ENCODE measurements around the gene KIRREL3.

The KIRREL3 gene

GRCh38 chr11:126739499-126740145, 260.9 kb downstream of the KIRREL3 start:
- DNase-seq (ENCODE audit: low read depth in 2 of 2): no peak

DNA sequence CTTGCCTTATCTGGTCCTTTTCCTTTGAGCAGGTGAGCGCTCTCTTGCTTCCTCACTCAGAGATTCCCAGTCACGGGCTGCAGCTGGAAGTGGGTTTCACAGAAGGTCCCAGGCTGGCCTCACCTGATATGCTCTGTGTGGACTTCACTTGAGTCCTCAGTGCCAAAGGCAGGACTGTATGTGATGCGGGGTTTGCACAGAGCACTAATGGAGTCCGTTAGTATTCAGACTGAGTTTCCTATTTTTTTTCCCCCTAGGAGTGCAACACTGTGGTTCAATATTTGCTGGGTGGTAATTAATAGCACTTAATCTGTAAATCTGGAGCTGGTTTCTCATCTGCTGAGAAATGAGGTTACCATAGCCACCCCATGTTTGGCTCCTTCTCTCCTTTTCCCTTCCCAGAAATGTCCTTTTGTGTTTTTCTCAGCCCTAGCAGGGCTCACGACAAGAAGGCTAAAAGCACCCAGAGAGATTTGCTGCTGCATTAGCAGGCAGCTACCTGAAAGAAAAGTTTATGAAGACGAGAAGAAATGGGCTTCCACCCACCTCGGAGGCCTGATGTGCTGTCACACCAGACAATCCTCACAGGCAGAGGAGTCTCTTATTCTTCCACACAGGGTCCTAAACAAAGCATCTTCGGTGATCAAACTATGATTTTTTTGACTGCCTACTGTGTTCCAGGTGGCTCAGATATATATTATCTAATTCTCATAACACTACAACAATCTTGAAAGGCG, 262.1 kb downstream of the KIRREL3 start:
- DNase-seq (ENCODE audit: low read depth in 2 of 2): no peak

DNA sequence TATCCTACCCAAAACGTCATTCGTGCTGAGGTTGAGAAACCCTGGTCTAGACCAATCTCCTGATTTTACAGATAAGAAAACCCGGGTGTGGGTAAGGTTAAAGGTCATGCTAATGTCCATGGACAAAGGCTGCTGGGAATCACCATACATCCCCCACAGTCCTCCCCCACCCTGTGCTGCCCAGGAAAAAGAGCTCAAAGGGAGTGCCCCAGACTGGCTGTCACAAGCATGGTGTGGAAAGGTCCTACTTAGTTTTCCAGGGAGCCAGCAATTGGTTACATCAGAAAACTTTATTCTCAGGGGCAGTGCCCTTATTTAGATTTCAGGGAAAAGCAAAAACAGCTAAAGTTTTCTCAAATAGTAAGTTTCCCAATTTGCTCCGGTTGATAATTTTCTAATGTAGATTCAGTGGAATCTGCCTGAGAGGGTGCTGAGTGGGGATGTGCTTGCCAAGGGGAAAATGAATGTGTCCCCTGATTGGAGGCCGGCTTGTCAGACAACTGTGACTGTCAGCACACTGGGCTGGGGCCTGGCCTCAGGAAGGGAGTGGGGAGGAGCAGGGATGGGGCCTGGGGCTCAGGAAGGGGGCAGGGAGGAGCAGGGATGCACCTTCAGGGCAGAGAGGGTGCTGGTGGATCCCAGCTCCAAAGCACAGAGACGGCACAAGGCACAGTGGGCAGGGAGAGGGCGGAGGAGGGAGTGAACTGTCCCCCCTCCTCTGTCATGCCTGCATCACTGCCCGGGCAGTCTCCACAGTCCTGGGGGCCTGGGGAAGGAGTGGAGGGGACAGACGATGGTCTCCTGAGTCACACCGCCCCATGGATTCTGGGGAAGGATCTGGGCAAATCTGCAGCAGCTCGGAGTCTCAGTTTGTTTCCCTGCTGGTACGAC, 263.6 kb downstream of the KIRREL3 start:
- DNase-seq (ENCODE audit: low read depth in 2 of 2): no peak

GRCh38 chr11:126734752-126735151, 265.8 kb downstream of the KIRREL3 start:
- DNase-seq (ENCODE audit: low read depth in 2 of 2): no peak

DNA sequence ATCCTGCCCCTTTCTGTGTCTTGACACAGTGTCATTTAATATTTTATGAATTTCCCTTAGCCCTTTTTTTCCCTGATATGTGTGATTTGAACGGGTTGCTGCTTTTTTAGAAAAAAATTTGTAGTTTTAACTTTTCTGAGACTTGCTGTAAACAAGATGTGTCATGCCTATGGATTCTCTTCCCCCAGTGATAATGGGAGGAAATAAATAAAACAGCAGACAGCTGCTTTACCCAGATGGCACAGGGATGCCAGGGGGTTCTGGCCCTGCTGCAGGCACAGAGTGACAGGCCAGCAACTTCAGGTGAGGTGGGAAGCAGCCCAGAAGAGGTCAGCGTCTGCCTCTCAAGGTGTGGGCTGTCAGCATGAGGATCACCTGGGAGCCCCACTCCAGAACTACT, 266.9 kb downstream of the KIRREL3 start:
- DNase-seq (ENCODE audit: low read depth in 2 of 2): no peak

- no peak for DNase-seq (ENCODE audit: low read depth in 2 of 2)
Observed at GRCh38 chr11:126732981-126733380, 267.6 kb downstream of the KIRREL3 start.

- DNase-seq (ENCODE audit: low read depth in 2 of 2): no peak
Observed at GRCh38 chr11:126731576-126732142, 268.9 kb downstream of the KIRREL3 start.

GRCh38 chr11:126727381-126727780, 273.2 kb downstream of the KIRREL3 start:
- DNase-seq (ENCODE audit: low read depth in 2 of 2): no peak

DNA sequence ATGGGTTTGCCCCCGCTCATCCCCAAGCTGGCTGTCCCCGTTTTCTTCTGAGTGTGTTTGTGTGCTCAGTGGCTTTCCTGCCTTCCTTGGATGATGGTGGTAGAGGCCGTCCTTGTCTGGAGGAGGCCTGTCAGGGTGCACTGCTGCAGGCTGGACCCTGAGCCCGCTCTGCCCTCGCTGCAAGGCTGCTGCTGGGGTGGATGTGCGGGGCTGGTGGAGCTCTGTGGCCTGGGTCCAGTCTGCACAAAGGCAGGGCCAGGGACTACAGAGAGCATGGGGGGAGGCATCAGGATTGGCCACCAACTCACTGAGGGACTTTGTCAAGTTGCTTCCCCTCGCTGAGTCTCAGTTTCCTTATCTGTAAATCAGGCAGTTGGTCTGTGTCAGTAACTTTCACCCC, 275.0 kb downstream of the KIRREL3 start:
- no peak for DNase-seq (ENCODE audit: low read depth in 2 of 2)

DNA sequence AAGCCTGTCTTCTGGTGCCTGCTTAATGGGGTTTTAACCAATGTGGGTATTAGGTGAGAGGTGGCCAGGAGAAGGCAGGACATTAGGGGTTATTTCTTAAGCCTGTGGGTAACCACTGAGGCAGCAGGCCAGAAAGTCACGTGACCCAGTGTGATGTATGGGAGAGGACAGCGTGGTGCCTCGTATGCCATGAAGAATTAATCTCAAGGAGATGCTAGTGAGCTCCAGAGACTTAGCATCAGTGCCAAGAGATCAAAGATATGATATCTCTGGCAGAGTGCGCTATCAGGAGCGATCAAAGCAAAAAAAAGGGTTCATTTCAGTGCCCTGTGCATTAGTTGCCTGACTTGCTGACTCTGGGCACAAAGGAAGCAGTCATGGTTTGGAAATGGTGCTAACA, 275.5 kb downstream of the KIRREL3 start:
- DNase-seq (ENCODE audit: low read depth in 2 of 2): no peak

DNA sequence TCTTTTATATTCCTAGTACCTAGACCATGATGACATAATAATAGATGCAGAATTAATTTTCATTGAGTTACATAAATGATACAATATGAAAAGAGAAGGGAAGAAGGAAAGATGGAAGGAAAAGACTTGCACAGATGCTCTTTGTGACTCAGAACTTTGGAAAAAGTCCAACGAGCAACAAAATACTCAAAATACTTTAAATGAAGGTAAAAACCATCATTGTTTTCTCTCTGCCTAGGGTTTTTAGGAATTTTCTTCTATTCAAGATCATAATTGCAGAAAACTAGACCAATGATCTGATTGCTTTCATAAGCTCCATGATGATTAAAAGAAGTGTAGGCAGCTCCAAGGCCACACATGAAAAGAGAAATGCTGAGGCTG, 276.9 kb downstream of the KIRREL3 start:
- DNase-seq (ENCODE audit: low read depth in 2 of 2): no peak

GRCh38 chr11:126722956-126723664, 277.5 kb downstream of the KIRREL3 start:
- DNase-seq (ENCODE audit: low read depth in 2 of 2): no peak

DNA sequence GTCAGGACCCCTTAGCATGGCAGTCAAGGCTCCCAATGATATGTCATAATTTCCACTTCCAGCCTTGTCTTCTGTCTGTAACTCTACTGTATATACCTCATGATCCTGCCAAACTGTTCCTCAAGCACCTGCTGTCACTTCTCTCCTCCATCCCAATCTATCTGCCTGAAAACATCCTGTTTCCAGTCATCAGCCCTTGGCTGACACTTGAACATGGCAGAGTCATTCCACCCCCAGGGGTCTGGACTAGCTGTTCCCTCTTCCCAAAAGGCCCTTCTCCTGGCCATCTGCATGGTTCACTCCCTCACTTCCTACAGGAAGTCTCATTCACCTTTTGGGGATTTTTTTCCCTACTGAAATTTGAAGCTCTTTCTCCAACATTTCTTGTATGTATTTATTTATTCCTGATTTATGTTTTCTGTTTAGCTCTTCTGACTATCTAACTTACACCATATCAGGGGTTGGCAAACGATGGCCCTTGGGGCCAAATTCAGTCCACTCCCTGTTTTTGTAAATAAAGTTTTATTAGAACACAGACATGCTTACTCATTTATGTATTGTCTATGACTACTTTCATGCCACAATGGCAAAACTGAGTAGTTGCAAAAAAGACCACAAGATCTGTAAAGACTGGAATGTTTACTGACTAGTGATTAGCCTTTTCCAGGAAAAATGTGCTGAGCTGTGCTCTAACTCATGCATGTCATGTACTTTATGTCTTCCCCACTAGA, 278.4 kb downstream of the KIRREL3 start:
- no peak for DNase-seq (ENCODE audit: low read depth in 2 of 2)

DNA sequence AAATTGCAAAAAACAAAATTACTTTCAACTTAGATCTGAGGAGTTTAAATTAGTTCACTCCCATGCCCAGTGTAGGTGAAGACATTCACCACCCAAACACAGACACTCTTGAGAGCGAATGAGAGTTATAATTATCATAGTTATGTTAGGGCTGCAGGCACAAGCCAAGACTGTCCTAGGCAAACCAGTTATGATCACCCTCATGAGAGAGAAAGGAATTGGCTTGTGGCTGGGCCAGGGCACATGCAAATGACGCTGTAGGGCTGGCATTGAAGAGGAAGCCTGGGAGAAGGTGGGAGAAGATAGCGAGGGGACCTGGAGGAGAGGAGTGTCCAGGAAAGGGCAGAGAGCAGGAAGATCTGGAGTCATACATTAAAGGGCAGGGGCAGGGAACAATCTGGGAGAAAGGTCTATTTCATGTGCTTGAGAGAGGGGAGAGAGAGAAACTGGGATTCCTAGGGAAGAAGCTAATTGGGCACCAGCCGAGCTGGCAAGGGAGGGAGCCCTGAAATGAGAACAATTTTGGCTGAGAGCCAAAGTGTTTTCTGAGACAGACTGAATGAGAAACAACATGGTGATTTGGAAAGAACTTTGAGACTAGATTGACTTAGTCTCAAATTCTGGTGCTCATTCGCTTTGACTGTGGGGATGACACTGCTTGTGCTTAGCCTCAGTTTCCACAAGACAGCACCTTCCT, 279.9 kb downstream of the KIRREL3 start:
- no peak for DNase-seq (ENCODE audit: low read depth in 2 of 2)

GRCh38 chr11:126719740-126720139, 280.8 kb downstream of the KIRREL3 start:
- DNase-seq (ENCODE audit: low read depth in 2 of 2): no peak

- no peak for DNase-seq (ENCODE audit: low read depth in 2 of 2)
Observed at GRCh38 chr11:126718276-126718675, 282.3 kb downstream of the KIRREL3 start.

- peak in 1 of 2 experiments; percentile 28 for DNase-seq (ENCODE audit: low read depth in 2 of 2)
Observed at GRCh38 chr11:126716456-126717083, 284.0 kb downstream of the KIRREL3 start.

- no peak for DNase-seq (ENCODE audit: low read depth in 2 of 2)
Observed at GRCh38 chr11:126713806-126714205, 286.8 kb downstream of the KIRREL3 start.

GRCh38 chr11:126711977-126712625, 288.5 kb downstream of the KIRREL3 start:
- no peak for DNase-seq (ENCODE audit: low read depth in 2 of 2)
